ENCODE measurements around the gene EHBP1L1.
"Not testable (repeated sequence)": the region's sequence is repeated elsewhere in the genome, so short reads cannot be mapped to it uniquely, and the experiment has no call there.

Gene EHBP1L1

DNA sequence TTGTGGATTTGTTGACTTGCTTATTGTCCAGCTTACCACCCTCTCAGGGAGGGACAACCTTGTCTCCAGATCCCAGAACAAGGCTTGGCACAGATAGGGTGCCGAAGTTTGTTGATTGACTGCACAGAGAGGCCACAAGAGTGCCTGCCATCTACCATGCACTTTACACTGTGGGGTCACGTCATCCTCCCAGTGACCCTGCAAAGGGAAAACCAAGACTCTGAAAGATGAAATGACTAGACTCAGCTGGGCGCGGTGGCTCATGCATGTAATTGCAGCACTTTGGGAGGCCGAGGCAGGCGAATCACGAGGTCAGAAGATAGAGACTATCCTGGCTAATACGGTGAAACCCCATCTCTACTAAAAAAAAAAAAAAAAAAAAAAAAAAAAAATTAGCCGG, 13.1 kb upstream of the EHBP1L1 start:
- H3K4me3 ChIP-seq (ENCODE audit: low read depth, low read length) = no peak overlapping the region
- TF ChIP-seq, protein P1, sequence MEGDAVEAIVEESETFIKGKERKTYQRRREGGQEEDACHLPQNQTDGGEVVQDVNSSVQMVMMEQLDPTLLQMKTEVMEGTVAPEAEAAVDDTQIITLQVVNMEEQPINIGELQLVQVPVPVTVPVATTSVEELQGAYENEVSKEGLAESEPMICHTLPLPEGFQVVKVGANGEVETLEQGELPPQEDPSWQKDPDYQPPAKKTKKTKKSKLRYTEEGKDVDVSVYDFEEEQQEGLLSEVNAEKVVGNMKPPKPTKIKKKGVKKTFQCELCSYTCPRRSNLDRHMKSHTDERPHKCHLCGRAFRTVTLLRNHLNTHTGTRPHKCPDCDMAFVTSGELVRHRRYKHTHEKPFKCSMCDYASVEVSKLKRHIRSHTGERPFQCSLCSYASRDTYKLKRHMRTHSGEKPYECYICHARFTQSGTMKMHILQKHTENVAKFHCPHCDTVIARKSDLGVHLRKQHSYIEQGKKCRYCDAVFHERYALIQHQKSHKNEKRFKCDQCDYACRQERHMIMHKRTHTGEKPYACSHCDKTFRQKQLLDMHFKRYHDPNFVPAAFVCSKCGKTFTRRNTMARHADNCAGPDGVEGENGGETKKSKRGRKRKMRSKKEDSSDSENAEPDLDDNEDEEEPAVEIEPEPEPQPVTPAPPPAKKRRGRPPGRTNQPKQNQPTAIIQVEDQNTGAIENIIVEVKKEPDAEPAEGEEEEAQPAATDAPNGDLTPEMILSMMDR (conservative IDR thresholded peaks at IDR 0.05; ENCODE audit: low read depth, low read length) = no peak
- DNase-seq (ENCODE audit: low read depth) = no peak

DNA sequence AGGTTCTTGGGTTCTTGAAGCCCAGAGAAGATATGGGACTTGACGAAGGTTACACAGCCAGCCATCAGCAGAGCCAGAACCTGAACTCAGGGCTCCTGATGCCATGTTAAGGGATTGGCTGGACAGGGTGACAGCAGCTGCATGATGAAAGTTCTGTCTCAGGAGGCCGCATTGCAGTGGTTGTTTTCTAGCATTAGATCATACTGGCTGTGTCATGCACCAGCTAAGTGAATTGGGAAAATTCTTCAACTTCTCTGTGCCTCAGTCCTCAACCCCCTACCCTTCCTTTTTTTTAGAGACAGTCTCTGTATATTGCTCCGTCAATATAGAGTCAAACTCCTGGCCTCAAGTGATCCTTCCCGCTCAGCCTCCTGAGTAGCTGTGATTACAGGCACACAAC, 12.3 kb upstream of the EHBP1L1 start:
- TF ChIP-seq, protein P1 (conservative IDR thresholded peaks at IDR 0.05; ENCODE audit: low read depth, low read length) = no peak
- H3K4me3 ChIP-seq (ENCODE audit: low read depth, low read length) = no peak overlapping the region
- no peak for DNase-seq (ENCODE audit: low read depth)

- not testable (repeated sequence) for H3K4me3 ChIP-seq (ENCODE audit: low read depth, low read length)
Observed at GRCh38 chr11:65564879-65565559, 10.8 kb upstream of the EHBP1L1 start.

GRCh38 chr11:65565624-65566453, 10.0 kb upstream of the EHBP1L1 start:
- H3K4me3 ChIP-seq (ENCODE audit: low read depth, low read length) = no peak overlapping the region
- TF ChIP-seq, protein P1 (conservative IDR thresholded peaks at IDR 0.05; ENCODE audit: low read depth, low read length) = no peak
- DNase-seq (ENCODE audit: low read depth) = no peak

More at GRCh38 chr11:65564879-65565559, 10.8 kb upstream of the EHBP1L1 start:
- DNase-seq (ENCODE audit: low read depth) = not testable (repeated sequence)

GRCh38 chr11:65569164-65569972, 6.5 kb upstream of the EHBP1L1 start:
- TF ChIP-seq, protein P1 (conservative IDR thresholded peaks at IDR 0.05; ENCODE audit: low read depth, low read length) = no peak

GRCh38 chr11:65569973-65570918, 5.6 kb upstream of the EHBP1L1 start, which contains the start of gene ZNRD2:
TSS of gene ZNRD2 (plus strand) at chr11:65570477. CDS start at chr11:65570492, 15 bp downstream.
- peak; percentile 99 for DNase-seq (ENCODE audit: low read depth)
- H3K4me3 ChIP-seq (ENCODE audit: low read depth, low read length) = peak within 1 kb of the TSS; percentile 93
- TF ChIP-seq, protein P1 (conservative IDR thresholded peaks at IDR 0.05; ENCODE audit: low read depth, low read length) = peak; percentile 42

More at GRCh38 chr11:65569164-65569972, 6.5 kb upstream of the EHBP1L1 start:
- no peak for DNase-seq (ENCODE audit: low read depth)
- peak overlapping the region; percentile 93 for H3K4me3 ChIP-seq (ENCODE audit: low read depth, low read length)
